H1 (cell line): Measurements from ENCODE around the gene PRKD1. TPM values are rescaled to one million over a fixed set of nuclear protein-coding genes. Genes with fewer than 3 reads are reported as not detected.

ENCODE experiments used
- CTCF ChIA-PET: fragments of 300-600 bp; sonication (Branson Sonifier 250); formaldehyde crosslinking; loops from one replicate; lab custom pipeline; 2021; ENCODE audit not compliant: partially characterized antibody; lab: Charles Lee
- POLR2A ChIA-PET: fragments of 300-600 bp; sonication (Branson Sonifier 250); formaldehyde crosslinking; loops from one replicate; lab custom pipeline; 2021; ENCODE audit warnings: inconsistent platforms; ENCODE audit not compliant: partially characterized antibody; lab: Charles Lee
- DNase-seq, 2 experiments: peaks; one replicate each; pipeline versions ENCODE4 v3.0.0 to v3.0.0-alpha.2; 2010 to 2022; ENCODE audit warnings: low spot score in 2 of 2, low read depth in 1 of 2, mixed read lengths in 1 of 2
- FAIRE-seq: peaks from 2 replicates; lab custom pipeline; 2011; peaks lifted over from hg19 to GRCh38; lab: Jason Lieb, UNC
- H2AFZ ChIP-seq: 2 replicates; pipeline ENCODE4 v1.8.1; 2012; ENCODE audit warnings: low read length, inconsistent platforms
- H2AK5ac ChIP-seq: 2 replicates; pipeline ENCODE4 v1.6.1; 2013; ENCODE audit warnings: low read depth, low read length
- H2BK120ac ChIP-seq: replicated peaks from 2 replicates; pipeline ENCODE3; 2013; ENCODE audit warnings: low read depth, low read length, inconsistent platforms
- H2BK12ac ChIP-seq: 2 replicates; pipeline ENCODE4 v1.6.1; 2013; ENCODE audit warnings: low read depth, low read length
- H2BK15ac ChIP-seq: 2 replicates; pipeline ENCODE4 v1.6.1; 2013; ENCODE audit warnings: low read length
- H2BK20ac ChIP-seq: 2 replicates; pipeline ENCODE4 v1.6.1; 2013; ENCODE audit warnings: low read length
- H2BK5ac ChIP-seq: 2 replicates; pipeline ENCODE4 v1.6.1; 2013; ENCODE audit warnings: low read depth, low read length
- H3K14ac ChIP-seq: 2 replicates; pipeline ENCODE4 v1.6.1; 2013; ENCODE audit warnings: inconsistent platforms; ENCODE audit not compliant: insufficient read length
- H3K18ac ChIP-seq: 2 replicates; pipeline ENCODE4 v1.6.1; 2013; ENCODE audit warnings: low read length; ENCODE audit errors: extremely low read depth
- H3K23ac ChIP-seq: 2 replicates; pipeline ENCODE4 v1.6.1; 2013; ENCODE audit warnings: inconsistent platforms; ENCODE audit not compliant: insufficient read length
- H3K23me2 ChIP-seq: 2 replicates; pipeline ENCODE4 v1.6.1; 2013; ENCODE audit warnings: low read depth, low read length
- H3K27ac ChIP-seq: 2 replicates; pipeline ENCODE4 v1.6.1; 2011; ENCODE audit warnings: low read depth, low read length, inconsistent platforms
- H3K27me3 ChIP-seq, 4 experiments: replicated peaks in 1 of 4; 1 replicate in 1 of 4; 2 replicates in 3 of 4; pipeline versions ENCODE4 v1.6.1 to v1.8.1; 2011 to 2013; ENCODE audit warnings: low read length in 3 of 4, mild to moderate bottlenecking in 3 of 4, inconsistent platforms in 2 of 4, mixed read lengths in 2 of 4, moderate library complexity in 1 of 4; ENCODE audit not compliant: control insufficient read depth in 3 of 4, insufficient read depth in 3 of 4; ENCODE audit errors: extremely low read depth in 1 of 4
- H3K36me3 ChIP-seq, 4 experiments: 2 replicates each; pipeline versions ENCODE4 v1.6.1 to v1.8.1; 2011 to 2013; ENCODE audit warnings: mild to moderate bottlenecking in 4 of 4, low read length in 3 of 4, moderate library complexity in 2 of 4, control low read depth in 1 of 4, inconsistent platforms in 1 of 4; ENCODE audit not compliant: insufficient read depth in 4 of 4, control insufficient read depth in 2 of 4
- H3K4ac ChIP-seq: replicated peaks from 2 replicates; pipeline ENCODE3; 2013; ENCODE audit warnings: low read length, low read depth, mixed read lengths, inconsistent platforms; ENCODE audit not compliant: insufficient read length
- H3K4me1 ChIP-seq, 4 experiments: replicated peaks in 1 of 4; 1 replicate in 1 of 4; 2 replicates in 3 of 4; pipeline versions ENCODE4 v1.6.1 to v1.8.1; 2011 to 2013; ENCODE audit warnings: low read length in 3 of 4, inconsistent platforms in 2 of 4, mixed read lengths in 1 of 4; ENCODE audit not compliant: insufficient read depth in 4 of 4, control insufficient read depth in 3 of 4
- H3K4me2 ChIP-seq, 2 experiments: 2 replicates each; pipeline versions ENCODE4 v1.6.1 to v1.8.1; 2011 to 2013; ENCODE audit warnings: low read depth in 2 of 2, low read length in 2 of 2, control low read depth in 1 of 2, inconsistent platforms in 1 of 2, mild to moderate bottlenecking in 1 of 2; ENCODE audit not compliant: insufficient read depth in 1 of 2
- H3K4me3 ChIP-seq, 4 experiments: fragments of 200-600, 300-600 bp in 1 of 4; sonication (generic), shearing (Covaris generic), sonication (Bioruptor Twin) in 1 of 4; 2 replicates each; pipeline versions ENCODE4 v1.5.1 to v1.8.1; 2011 to 2016; ENCODE audit warnings: low read length in 4 of 4, low read depth in 3 of 4, control low read depth in 2 of 4, inconsistent platforms in 2 of 4, mild to moderate bottlenecking in 2 of 4, mixed read lengths in 1 of 4, moderate library complexity in 1 of 4; ENCODE audit not compliant: insufficient read depth in 2 of 4; ENCODE audit errors: extremely low read depth in 1 of 4
- H3K56ac ChIP-seq: replicated peaks from 2 replicates; pipeline ENCODE3; 2013; ENCODE audit warnings: low read depth, mild to moderate bottlenecking, mixed read lengths, low read length, inconsistent platforms; ENCODE audit not compliant: insufficient read length
- H3K79me1 ChIP-seq: 2 replicates; pipeline ENCODE4 v1.6.1; 2013; ENCODE audit warnings: low read depth, low read length, control low read depth
- H3K79me2 ChIP-seq, 2 experiments: 2 replicates each; pipeline versions ENCODE4 v1.6.1 to v1.8.1; 2012 to 2013; ENCODE audit warnings: low read length in 2 of 2, mild to moderate bottlenecking in 2 of 2, inconsistent platforms in 1 of 2; ENCODE audit not compliant: insufficient read depth in 2 of 2, control insufficient read depth in 1 of 2
- H3K9ac ChIP-seq, 4 experiments: replicated peaks in 1 of 4; 1 replicate in 1 of 4; 2 replicates in 3 of 4; pipeline versions ENCODE4 v1.6.1 to v1.8.1; 2011 to 2013; ENCODE audit warnings: low read depth in 3 of 4, low read length in 3 of 4, control low read depth in 2 of 4, mild to moderate bottlenecking in 2 of 4, moderate library complexity in 2 of 4, inconsistent platforms in 1 of 4; ENCODE audit errors: extremely low read depth in 1 of 4
- H3K9me3 ChIP-seq, 2 experiments: 2 replicates each; pipeline versions ENCODE4 v1.6.1 to v1.8.1; 2012 to 2013; ENCODE audit warnings: mild to moderate bottlenecking in 2 of 2, moderate library complexity in 2 of 2, control low read depth in 1 of 2, inconsistent platforms in 1 of 2, low read depth in 1 of 2, low read length in 1 of 2, mixed read lengths in 1 of 2; ENCODE audit not compliant: insufficient read depth in 2 of 2
- H4K20me1 ChIP-seq, 2 experiments: replicated peaks in 1 of 2; 2 replicates each; pipeline versions ENCODE3 to v1.8.1; 2011 to 2013; ENCODE audit warnings: inconsistent platforms in 2 of 2, low read length in 2 of 2, mild to moderate bottlenecking in 1 of 2; ENCODE audit not compliant: insufficient read depth in 2 of 2, control insufficient read depth in 1 of 2
- H4K5ac ChIP-seq: 2 replicates; pipeline ENCODE4 v1.6.1; 2013; ENCODE audit warnings: low read length, low read depth, mixed read lengths, inconsistent platforms; ENCODE audit not compliant: insufficient read length
- H4K8ac ChIP-seq: 2 replicates; pipeline ENCODE4 v1.8.0; 2013; ENCODE audit warnings: mild to moderate bottlenecking, moderate library complexity, low read length, inconsistent platforms; ENCODE audit not compliant: insufficient read depth; ENCODE audit errors: extremely low read depth
- H4K91ac ChIP-seq: replicated peaks from 2 replicates; pipeline ENCODE3; 2013; ENCODE audit warnings: low read length, mixed read lengths, inconsistent platforms; ENCODE audit not compliant: insufficient read length
- BACH1 ChIP-seq: IDR thresholded peaks from 2 replicates; pipeline ENCODE4 v1.6.1; 2012; ENCODE audit warnings: low read length, improper control_type of control experiment
- EGR1 ChIP-seq: IDR thresholded peaks from 2 replicates; pipeline ENCODE4 v1.6.1; 2011; ENCODE audit warnings: low read depth, low read length, borderline replicate concordance
- KDM1A ChIP-seq: fragments of 200-600, 300-600 bp; sonication (generic); IDR thresholded peaks from 2 replicates; pipeline ENCODE4 v1.7.1; 2016; ENCODE audit warnings: mild to moderate bottlenecking, low read length, borderline replicate concordance
- KDM5A ChIP-seq: fragments of 200-600 bp; IDR thresholded peaks from 2 replicates; pipeline ENCODE4 v1.7.1; 2012; ENCODE audit warnings: mild to moderate bottlenecking, low read length, inconsistent platforms, mixed read lengths
- NRF1 ChIP-seq: IDR thresholded peaks from 2 replicates; pipeline ENCODE4 v1.6.1; 2011; ENCODE audit warnings: mild to moderate bottlenecking, low read depth, low read length, improper control_type of control experiment
- PHF8 ChIP-seq: fragments of 200-600 bp; sonication (generic); conservative IDR thresholded peaks from 2 replicates; pipeline ENCODE4 v1.7.1; 2012; ENCODE audit warnings: low read depth, mild to moderate bottlenecking, inconsistent platforms, low read length, moderate library complexity
- RFX5 ChIP-seq: IDR thresholded peaks from 2 replicates; pipeline ENCODE4 v1.6.1; 2011; ENCODE audit warnings: low read depth, low read length, improper control_type of control experiment, borderline replicate concordance
- SIRT6 ChIP-seq: IDR thresholded peaks from one replicate; pipeline ENCODE4 v1.7.1; 2012; ENCODE audit warnings: low read length, inconsistent platforms
- SIX5 ChIP-seq: IDR thresholded peaks from 2 replicates; pipeline ENCODE4 v1.6.1; 2011; ENCODE audit warnings: mild to moderate bottlenecking, low read depth, low read length
- SP2 ChIP-seq: IDR thresholded peaks from 2 replicates; pipeline ENCODE4 v1.6.1; 2012; ENCODE audit warnings: mild to moderate bottlenecking, low read length, inconsistent platforms
- TAF1 ChIP-seq: IDR thresholded peaks from 2 replicates; pipeline ENCODE4 v1.6.1; 2011; ENCODE audit warnings: mild to moderate bottlenecking, low read depth, low read length
- TAF7 ChIP-seq: optimal IDR thresholded peaks from 2 replicates; pipeline ENCODE3; 2011; ENCODE audit warnings: low read depth, mild to moderate bottlenecking, inconsistent platforms, low read length, moderate library complexity, borderline replicate concordance
- TBP ChIP-seq: IDR thresholded peaks from 2 replicates; pipeline ENCODE4 v1.6.1; 2011; ENCODE audit warnings: low read depth, low read length, improper control_type of control experiment
- TCF12 ChIP-seq: IDR thresholded peaks from 2 replicates; pipeline ENCODE4 v1.6.1; 2011; ENCODE audit warnings: low read depth, mild to moderate bottlenecking, low read length
- WGBS, 2 experiments: shearing (Covaris generic) in 1 of 2; methylation state at CpG; one replicate each; pipeline versions ENCODE4 v1.1.6 to v1.1.7; 2013 to 2015; ENCODE audit warnings: low lambda C conversion rate in 2 of 2, mixed read lengths in 2 of 2, inconsistent platforms in 1 of 2, low coverage in 1 of 2, missing lambda C conversion rate in 1 of 2; ENCODE audit not compliant: insufficient replicate concordance in 2 of 2, insufficient coverage in 1 of 2, insufficient read length in 1 of 2; ENCODE audit errors: extremely low coverage in 1 of 2, missing lambda C conversion rate in 1 of 2; 5-methylcytosine and 5-hydroxymethylcytosine counted together
- polyA plus RNA-seq, 7 experiments: library from polyadenylated mRNA; depleted of rRNA in 3 of 7; stranded (reverse) in 5 of 7; unstranded in 2 of 7; fragments of >200 nt in 5 of 7; fragments of 200-250 nt in 2 of 7; gene quantifications; 1 replicate in 5 of 7; 2 replicates in 1 of 7; 4 replicates in 1 of 7; pipeline versions ENCODE4 v1.2.1 to v1.2.3, GENCODE V29; 2011 to 2013; ENCODE audit warnings: missing spikeins in 2 of 7, mixed read lengths in 2 of 7
- total RNA-seq: library from RNA; stranded (reverse); fragmentation: NEBNext Ultra II Directional; extraction: Animal tissue kit (Norgen Biotek cat#: 25700); gene quantifications from 2 replicates; pipeline ENCODE4 v1.2.1, GENCODE V29; 2021

PRKD1 gene
- total and polyA plus RNA-seq, 2 of the 8 experiments (the other 6 are each of a cell fraction or from before 2014, with no cell fraction given) = 3.6 to 6.8 TPM

GRCh38 chr14:29643433-29644211 is 284.0 kb downstream of the PRKD1 start:
- Histone ChIP-seq H2BK5ac (no peak overlapping the region), H3K4me3 (no peak overlapping the region), H3K9ac (no peak overlapping the region), H3K23me2 (no peaks in the 10 kb centered on the region), H3K56ac (no peak overlapping the region), H3K79me1 (no peaks in the 10 kb centered on the region), H2BK120ac (no peak overlapping the region), H2AFZ (no peak overlapping the region), H3K36me3 (peaks cover 0 to 10% (median 3%) of the 10 kb centered on the region in 4 experiments; a peak in 4 of 8 replicates), H3K9me3 (peaks cover 19 to 20% of the 10 kb centered on the region in 2 experiments), H2AK5ac (no peak overlapping the region), H4K5ac (no peak overlapping the region), H2BK12ac (no peak overlapping the region), H3K14ac (no peak overlapping the region), H4K8ac (no peak overlapping the region), H4K20me1 (no peaks in the 10 kb centered on the region), H2BK20ac (no peak overlapping the region), H3K4me2 (no peak overlapping the region), H3K18ac (no peak overlapping the region), H2BK15ac (no peak overlapping the region), H3K27ac (no peak overlapping the region), H3K4me1 (0 out of 7 replicates have a peak, but pooled peaks cover 0 to 2% (median 0%) of the 10 kb centered on the region in 4 experiments), H3K4ac (no peak overlapping the region), H3K23ac (no peak overlapping the region), H3K27me3 (no peaks in the 10 kb centered on the region), H3K79me2 (no peaks in the 10 kb centered on the region), H4K91ac (no peak overlapping the region)
- POLR2A ChIA-PET = no interaction called here
- FAIRE-seq (no peak), DNase-seq (no peak)
- 93% methylated on average over 5 of the region's 5 CpGs; no CpG with 5 or more reads in 1 of the 2 experiments for WGBS, 2 experiments
- CTCF ChIA-PET = interaction anchor here (0.9 kb wide), 1 partner anchor 92 kb away, joined by 3 read pairs; no protein-coding TSS in a partner anchor
- no peak for TF ChIP-seq PHF8
- no peak for TF ChIP-seq TCF12
- peak; percentile 78 for TF ChIP-seq BACH1
- no peak for TF ChIP-seq SIX5
- TF ChIP-seq EGR1 = no peak
- no peak for TF ChIP-seq SP2
- no peak for TF ChIP-seq KDM5A
- no peak for TF ChIP-seq RFX5
- no peak for TF ChIP-seq TAF7
- TF ChIP-seq NRF1 = no peak
- no peak for TF ChIP-seq TBP
- TF ChIP-seq TAF1 = no peak
- TF ChIP-seq SIRT6 = no peak
- no peak for TF ChIP-seq KDM1A
